DMS 273 treated with DMSO at 0.1 percent for 48 hours (cell line): ENCODE measurements around the gene CCDC82.

ENCODE experiments used
- DNase-seq: peaks from one replicate; lab custom pipeline; 2025; lab: John Stamatoyannopoulos, UW

The CCDC82 gene

DNA sequence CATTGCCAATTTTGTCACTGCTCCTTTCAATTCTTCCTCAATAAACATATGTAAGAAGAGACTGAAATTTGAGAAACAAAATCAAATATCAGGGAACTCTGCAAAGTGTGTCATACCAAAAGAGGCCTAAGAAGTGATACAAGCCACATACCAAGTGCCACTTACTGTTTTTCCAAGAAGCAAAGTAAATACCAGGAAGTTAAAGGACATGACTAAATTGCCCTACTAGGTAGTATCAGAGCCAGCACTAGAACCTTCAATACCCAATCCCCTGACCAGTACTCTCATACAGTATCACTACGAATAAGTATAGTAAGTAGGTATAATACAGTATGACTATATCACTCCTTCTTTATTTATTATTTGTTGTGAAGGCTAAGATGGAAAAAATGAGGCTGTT is 60.3 kb downstream of the CCDC82 start:
- DNase-seq: no peak

DNA sequence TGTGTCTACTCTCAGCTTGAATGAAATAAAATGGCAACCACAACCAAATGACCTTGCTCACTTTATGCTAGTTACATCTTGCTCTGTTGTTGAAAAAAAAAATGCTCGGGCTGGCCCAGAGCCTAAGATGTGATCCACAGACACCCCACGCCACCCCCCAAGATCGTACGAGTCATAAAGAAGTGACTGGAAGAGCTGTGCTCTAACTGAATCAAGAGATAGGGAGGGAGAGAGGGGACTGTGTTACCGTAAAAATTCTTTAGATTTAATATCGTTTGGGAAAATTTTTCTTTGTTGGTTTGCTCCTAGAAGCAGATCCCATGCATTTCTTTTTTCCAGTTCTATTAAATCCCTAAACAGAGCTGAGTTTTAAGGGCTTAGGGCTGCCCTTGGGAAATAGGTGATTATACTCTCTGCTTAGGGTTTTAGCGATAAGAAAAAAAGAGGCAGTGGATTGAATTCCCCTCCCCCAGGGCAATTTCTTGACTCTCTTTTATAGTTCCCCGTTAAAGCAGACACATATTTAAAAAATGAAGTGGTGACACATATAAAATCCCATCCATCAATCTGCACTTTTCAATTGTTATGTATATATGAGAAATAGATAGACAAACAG is 61.2 kb downstream of the CCDC82 start:
- no peak for DNase-seq

DNA sequence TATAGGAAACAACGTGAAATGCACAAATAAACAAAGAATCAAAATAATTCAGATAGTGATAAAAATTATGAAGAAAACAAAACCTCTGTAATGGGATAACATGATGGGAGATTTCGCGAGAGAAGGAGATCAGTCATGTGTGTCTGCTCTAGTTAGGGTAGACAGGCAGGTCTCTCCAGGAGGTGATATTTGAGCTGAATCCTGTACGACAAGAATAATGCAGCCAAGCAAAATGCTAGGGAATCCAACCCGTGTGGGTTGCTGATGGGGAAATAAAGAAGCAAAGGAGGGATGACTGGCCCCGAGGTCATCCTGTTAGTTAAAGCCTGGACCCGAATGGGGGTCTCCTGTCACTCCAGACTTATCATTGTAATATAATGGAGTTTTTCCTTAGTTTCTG is 62.8 kb downstream of the CCDC82 start:
- no peak for DNase-seq

DNA sequence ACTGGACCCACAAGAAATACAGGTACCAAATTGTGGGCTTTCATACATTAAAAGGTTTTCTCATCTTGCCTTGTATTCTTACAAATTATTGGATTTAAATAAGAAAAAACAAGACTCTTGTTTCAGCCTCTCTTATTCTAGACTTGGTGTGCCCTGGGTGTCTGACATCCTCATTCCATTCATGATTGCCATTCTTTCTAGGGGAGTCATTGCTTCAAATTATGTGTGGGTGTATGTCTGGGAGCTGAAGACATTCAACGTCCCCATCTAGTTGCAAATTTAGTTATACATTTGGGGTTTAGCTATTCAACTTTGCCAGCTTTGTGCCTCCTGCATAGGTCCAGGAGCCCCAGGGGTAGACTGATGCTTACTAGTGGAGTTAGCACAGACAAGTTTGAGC is 64.8 kb downstream of the CCDC82 start:
- DNase-seq: no peak

DNA sequence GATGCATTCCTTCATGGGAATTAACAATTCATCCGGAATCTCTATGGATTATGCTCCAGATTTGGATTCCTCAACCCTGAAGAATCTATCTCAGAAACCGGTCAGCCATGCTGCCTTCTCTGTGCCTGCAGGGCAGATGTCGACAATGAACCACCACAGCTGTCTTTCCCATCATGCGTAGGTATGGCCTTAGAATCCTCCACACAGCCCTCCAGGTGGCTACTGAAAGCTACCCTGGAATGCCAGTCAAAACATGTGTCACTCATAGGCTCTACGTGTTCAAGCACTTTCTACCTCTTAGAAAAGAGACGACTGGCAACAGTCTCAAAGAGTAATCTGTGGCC is 66.1 kb downstream of the CCDC82 start:
- no peak for DNase-seq

DNA sequence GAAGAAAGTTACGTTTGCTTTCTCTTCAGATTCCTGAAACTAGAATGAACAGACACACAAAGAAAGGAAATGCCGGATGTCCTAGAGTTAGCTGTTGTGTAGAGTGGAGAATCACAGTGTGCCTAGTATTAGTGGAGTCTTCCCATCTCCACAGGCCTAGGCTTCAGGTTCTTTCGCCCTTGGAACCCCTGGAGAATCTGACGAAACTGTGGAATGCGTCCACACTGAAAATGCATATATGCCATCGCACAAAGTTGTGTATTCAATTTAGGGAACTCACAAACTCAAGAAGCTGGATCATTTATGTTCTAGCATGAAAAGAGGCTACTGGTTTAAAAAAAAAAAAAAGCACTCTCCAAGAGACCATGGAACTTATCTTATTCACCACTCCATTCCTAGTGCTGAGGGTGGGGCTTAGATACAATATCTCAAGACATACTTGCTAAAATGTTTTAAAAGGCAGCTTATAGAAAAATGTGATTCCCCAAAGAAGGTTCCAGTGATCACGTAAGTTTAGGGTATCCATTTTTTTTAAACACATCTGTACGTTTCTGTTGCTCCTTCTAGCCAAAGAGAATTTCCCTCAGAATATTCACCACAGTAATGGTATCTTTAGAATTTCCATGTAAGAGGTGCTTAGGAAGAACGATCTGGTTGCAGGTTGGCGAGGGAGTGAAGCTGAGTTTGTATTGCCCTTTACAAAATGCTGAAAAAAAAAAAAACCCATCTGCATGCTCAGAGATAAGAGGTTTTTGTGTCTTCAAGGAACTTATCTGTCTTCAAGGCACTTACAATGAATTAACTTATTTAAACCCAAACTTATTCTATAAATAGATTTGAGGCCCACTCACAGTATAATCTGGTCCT is 66.7 kb downstream of the CCDC82 start:
- DNase-seq: no peak

DNA sequence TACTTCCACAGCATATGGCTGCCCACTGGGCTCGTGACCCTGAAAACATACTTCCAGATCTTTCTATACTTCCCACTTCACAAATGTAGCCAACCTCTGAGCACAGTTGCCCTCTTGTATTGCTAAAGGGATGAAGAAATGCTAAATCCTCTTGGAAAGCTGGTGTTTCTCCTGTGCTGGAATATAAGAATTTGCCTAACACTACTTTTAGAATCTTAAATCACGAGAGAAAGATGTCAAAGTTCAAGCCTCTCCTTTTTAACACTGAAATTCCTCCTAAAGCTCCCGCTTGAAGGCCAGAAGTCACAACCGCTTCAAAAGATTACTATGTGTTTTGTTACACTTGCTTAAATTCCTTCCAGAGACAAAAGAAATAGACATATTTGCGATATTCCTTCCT is 68.6 kb downstream of the CCDC82 start:
- no peak for DNase-seq

DNA sequence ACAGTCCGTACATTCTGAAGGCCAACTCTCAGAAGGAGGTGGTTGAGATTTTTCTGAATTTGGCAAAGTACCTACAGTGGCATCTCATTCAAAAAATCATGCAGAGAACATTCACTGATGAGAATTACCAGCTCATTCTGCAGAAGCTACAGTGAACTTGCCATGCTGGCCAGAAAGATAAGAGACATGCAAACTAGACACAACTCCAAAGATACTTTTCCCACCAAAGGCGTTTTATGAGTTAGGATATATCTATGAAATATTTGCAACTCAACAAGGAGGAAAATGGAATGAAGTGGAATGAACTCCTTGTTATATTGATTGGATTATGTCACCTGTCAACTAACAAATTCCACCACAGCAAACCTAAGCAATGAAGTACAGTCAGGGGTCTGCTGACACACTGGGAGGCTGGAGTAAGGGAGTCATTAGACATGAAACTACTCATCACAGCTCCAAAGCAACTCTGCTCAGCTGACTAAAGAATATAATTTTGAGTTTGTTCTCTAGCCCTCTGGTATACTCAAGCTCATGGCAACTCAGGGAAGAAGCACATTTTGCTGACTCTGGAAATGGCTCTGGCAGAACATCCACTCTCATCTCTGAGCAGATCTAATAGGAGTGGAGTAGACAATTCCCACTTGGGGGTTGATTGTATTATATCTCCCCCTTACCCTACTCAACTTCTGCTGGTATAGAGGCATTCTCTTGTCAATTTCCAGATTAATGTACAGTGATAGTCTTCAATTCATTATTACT is 69.6 kb downstream of the CCDC82 start:
- DNase-seq: no peak

DNA sequence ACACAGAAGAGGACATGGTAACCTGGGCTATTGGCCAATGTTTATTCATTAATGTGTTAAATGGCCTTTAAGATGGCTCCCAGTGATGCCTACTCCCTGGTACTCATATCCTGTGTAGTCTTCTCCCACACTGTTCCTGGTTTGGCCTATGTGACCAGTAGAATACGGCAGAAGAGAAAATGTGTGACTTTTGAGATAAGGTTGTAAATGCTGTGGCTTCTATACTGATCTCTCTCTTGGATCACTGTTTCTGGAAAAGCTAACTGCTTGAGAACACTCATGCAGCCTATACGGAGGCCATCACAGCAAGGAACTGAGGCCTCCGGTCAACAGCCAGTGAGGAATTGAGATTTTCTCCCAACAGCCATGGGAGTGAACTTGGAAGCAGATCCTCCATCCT is 70.9 kb downstream of the CCDC82 start:
- no peak for DNase-seq

DNA sequence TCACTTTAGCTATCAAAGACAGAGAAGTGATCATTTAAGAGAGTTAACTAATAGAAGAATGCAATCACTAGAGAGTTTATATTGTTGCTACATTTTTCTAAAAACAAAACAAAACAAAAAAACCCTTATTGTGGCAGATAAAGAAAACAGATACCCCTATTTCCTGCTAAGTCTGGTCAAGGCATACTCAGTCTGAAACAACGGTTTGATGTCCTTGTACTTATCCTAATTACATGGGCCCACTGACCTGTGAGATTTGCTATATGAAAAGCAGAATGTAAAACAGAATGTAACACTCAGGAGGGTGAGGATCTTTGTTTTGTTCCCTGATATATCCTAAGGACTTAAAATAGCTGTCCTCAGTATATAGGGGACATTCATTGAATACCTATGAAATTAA is 71.3 kb downstream of the CCDC82 start:
- DNase-seq: no peak

DNA sequence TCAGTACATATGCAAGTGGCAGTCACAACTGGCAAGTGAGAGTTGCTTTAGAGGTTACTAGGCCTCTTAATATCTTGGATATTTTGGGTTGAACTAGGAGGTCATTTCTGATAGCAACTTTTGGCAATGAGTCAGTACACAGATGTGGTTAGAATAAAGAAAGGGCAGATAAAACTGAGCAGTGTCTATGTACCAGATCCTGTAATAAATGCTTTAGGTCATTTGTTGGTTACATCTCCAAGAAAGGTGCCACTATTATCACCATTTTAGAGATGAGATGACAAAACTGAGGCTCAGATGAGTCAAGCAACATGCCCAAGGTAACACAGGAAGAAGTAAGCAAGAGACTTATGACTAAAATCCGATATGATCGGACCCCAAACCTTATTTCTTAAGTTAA is 71.7 kb downstream of the CCDC82 start:
- DNase-seq: no peak

DNA sequence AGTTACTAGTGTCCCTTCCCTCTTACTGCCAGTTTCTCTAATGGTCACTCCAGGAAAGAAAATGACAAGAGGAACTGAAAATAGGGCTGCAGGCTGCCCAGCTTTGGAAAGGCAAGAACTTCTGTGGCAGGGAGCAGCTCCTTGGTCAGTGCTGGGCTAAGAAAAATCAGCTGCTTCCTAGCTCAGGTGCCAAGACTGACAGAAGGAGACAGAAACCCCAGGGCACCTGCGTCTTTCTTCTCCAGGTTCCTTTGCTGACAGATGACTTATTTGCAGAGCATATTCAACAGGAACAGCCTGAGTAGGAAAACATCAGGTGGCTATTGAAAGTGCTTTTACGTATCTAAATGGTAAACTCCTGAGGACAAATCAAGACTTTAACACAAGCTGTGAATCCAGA is 72.1 kb downstream of the CCDC82 start:
- no peak for DNase-seq

DNA sequence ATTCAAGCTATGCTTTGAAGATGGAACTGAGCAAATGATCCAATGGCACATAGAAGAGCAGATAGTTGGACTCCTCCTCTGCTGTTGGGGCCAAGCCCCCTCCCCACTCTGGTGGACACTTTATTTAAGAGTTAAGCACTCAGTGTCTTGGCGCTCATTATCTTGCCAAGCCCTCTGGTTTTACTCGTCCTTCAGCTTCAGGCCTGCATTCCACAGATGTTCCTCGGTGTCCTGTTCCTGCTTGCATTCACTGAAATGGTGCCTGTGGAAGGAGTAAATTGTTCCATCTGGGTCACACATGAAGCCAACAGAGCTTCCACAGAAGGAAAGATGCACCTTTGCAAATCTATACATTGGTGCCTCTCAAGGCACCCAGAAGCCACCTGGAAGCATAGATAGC is 72.8 kb downstream of the CCDC82 start:
- DNase-seq: no peak

DNA sequence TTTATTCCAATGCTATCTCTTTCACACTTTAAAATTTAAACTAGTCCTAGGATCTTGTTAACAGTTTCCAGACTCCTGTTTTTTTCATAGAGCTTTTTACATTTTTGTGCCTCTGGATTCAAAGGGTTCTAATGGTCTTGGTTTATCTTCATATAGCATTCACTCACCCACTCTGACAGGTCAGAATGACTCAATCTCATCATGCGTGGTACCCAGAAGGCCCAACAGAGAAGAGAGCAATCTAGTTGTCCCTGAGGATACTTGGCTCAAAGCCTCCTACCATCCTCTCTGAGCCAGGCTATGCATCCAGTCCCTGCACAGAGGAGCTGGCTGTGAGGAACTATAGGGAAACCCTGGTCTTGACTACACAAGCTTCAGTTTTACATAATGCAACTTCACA is 74.2 kb downstream of the CCDC82 start:
- no peak for DNase-seq

DNA sequence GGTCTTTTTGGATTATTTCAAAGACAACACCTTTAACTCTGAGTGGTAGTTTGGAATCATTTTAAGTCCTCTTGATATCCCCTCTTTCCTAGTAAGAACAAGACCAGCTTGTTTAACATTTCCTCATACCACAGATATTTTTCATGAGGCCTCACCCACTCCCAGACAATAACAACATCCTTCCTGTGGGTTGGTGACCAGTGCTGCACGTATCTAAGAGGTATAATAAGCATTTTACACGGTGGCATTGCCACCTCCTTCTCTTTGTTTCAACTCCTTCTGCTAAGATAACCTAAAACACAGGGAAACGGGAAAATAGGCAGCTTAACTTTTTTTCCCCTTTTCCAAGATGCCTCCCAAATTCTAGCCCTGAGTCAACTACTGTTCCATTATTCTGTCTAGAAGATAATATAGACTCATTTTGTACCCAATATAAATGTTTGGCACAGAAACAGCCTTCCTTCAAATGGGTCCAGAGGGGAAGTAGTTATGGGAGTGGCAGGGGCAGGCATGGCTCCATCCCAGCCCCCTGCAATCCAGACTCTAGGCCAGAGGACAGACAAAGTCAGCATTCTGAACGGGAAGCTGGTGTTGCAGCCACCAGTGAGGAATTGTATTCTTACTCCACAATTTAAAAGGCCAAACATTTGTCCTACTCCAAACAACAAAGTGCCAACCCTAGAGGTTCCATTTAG is 75.2 kb downstream of the CCDC82 start:
- DNase-seq: peak; percentile 24

DNA sequence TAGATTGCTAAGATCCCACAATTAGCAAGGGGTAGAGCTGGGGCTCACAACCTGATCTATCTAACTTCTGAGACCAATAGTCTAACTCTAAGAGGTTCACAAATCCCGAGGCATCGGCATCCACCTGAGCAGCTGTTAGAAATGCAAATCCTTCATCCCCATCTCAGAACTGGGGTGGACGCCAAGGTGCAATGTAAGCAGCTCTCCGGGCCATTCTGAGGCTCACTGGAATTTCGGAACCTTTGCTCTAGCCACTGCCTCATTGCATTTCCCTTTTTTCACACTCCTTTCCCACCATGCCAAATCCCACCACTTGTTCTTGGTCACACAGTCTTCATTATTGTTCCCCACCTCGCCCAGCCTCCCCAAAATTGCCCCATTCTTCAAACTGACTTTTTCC is 76.5 kb downstream of the CCDC82 start:
- DNase-seq: no peak

DNA sequence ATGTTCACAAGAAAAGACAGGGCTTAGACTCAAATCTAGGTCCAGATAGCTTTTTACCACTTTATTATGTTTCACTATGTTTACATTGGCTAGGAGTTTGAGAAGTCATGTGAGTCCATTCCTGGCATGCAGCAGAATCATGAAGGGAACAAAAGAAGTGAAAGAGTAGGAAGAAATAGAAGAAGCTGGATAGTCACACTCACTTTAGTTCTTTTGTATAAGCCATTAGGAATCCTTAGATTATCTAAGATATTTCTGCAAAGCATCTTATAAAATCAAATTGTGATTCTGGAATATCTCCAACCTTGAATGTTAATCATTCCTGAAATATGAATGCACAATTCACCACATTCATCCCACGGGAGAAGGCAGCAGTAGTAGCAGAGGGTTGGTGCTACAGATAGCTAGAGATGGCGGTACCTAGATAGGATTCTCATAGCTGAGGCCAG is 78.6 kb downstream of the CCDC82 start:
- DNase-seq: no peak

DNA sequence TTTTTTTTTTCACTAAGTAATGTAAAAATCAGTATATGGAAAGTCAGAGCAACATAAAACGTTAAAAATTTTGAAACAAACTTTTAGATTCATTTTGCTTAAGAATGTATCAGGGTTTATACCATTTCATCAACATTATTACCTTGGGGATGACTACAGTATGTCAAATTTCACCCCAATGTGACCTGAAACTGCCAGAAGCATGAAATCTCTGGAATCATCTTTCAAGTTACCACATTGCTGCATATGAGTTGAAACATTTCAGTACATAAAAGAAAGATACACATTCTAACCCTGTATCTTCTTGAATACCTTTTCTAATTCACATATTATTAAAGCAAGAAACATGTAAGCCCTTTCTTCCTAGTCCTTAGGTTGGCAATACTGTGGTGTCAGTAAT is 79.5 kb downstream of the CCDC82 start:
- DNase-seq: no peak

DNA sequence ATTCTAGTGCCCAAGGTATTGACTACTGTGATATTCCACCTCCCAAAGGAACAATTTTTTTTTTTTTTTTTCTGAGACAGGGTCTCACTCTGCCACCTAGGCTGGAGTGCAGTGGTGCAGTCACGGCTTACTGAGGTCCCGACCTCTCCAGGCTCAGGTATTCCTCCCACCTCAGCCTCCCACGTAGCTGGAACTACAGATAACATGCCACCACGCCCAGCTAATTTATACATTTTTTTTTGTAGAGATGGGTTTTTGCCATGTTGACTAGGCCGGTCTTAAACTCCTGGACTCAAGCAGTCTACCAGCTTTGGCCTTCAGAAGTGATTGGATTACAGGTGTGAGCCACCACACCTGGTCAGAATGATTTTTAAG is 80.1 kb downstream of the CCDC82 start:
- no peak for DNase-seq

DNA sequence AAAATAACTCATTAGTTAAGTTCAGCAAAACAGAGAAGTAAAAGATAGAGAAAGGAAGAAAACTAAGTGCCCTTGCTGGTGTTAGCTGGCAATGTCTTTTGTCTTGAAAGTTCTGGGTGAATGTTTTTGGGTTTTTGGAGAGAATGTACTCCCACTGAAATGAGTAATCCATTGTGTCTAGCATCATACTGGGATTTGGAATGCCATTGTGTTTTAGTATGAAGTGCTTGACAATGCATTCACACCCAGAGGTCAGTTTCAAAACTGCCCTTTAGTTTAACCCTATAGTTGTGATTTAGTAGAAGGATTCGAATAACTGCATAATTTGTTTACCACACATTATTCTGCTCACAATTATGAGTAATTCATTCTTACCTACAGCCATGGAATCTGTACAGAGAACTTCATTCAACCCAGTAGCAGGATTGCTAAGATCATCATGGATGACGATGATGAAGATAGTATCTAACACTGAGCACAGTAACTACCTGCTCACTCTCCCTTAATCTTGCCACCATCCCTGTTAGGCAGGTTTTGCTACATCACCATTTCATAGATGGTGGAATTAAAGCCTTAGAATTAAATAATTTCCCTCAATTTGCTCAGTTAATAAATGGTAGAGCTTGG is 80.6 kb downstream of the CCDC82 start:
- DNase-seq: no peak

DNA sequence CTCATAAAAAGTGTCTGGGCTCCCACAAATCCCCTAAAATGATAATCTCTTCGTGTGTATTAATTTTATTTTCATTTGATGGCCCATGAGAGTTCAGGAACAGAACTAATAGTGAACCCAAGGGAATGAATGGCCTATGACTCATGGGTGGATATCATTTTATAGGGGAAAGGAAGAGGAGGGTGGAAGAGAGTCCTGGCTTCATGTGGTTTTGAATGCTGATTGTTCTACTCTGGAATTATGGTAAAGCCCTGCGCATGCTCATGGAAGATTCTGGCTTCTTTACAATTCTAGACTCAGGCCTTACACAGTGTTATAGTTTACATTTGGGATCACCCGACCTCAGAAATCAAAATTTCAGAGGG is 82.0 kb downstream of the CCDC82 start:
- DNase-seq: peak; percentile 42
